Keratinocyte (primary cell): ENCODE results near the gene IGF1R. TPM values are rescaled to one million over a fixed set of nuclear protein-coding genes. Genes with fewer than 3 reads are reported as not detected.

Experiments used
- DNase-seq: peaks from one replicate; pipeline ENCODE4 v3.0.0-alpha.2; 2011; ENCODE audit warnings: low read depth, missing footprints, low spot score
- FAIRE-seq: peaks from 2 replicates; lab custom pipeline; 2011; peaks lifted over from hg19 to GRCh38; lab: Jason Lieb, UNC
- H2AFZ ChIP-seq: 2 replicates; pipeline ENCODE4 v1.6.0; 2012; ENCODE audit warnings: low read length, control low read depth, inconsistent platforms; ENCODE audit not compliant: control insufficient read depth
- H3K27ac ChIP-seq: 2 replicates; pipeline ENCODE4 v1.5.1; 2011; ENCODE audit warnings: low read length; ENCODE audit not compliant: control insufficient read depth, insufficient read depth
- H3K27me3 ChIP-seq: 3 replicates; pipeline ENCODE4 v1.6.0; 2011; ENCODE audit warnings: low read length; ENCODE audit not compliant: control insufficient read depth, insufficient read depth; ENCODE audit errors: extremely low read depth
- H3K36me3 ChIP-seq, 2 experiments: 2 replicates in 1 of 2; 3 replicates in 1 of 2; pipeline ENCODE4 v1.5.1; 2011; ENCODE audit warnings: low read length in 2 of 2, mild to moderate bottlenecking in 1 of 2; ENCODE audit not compliant: control insufficient read depth in 2 of 2, insufficient read depth in 2 of 2; ENCODE audit errors: extremely low read depth in 1 of 2
- H3K4me1 ChIP-seq: 3 replicates; pipeline ENCODE4 v1.5.1; 2011; ENCODE audit warnings: low read length; ENCODE audit not compliant: control insufficient read depth, insufficient read depth; ENCODE audit errors: extremely low read depth
- H3K4me2 ChIP-seq: 3 replicates; pipeline ENCODE4 v1.6.0; 2011; ENCODE audit warnings: low read depth, low read length; ENCODE audit not compliant: control insufficient read depth, insufficient read depth; ENCODE audit errors: extremely low read depth
- H3K4me3 ChIP-seq, 3 experiments: fragments of 200-600 bp in 1 of 3; sonication (generic) in 1 of 3; 2 replicates in 2 of 3; 3 replicates in 1 of 3; pipeline ENCODE4 v1.5.1; 2011 to 2016; ENCODE audit warnings: low read length in 3 of 3, mild to moderate bottlenecking in 3 of 3, control low read depth in 2 of 3, inconsistent platforms in 1 of 3, low read depth in 1 of 3, mixed read lengths in 1 of 3, mixed run types in 1 of 3, moderate library complexity in 1 of 3; ENCODE audit not compliant: control insufficient read depth in 2 of 3, insufficient read depth in 2 of 3; ENCODE audit errors: extremely low read depth in 1 of 3
- H3K79me2 ChIP-seq: 2 replicates; pipeline ENCODE4 v1.6.0; 2012; ENCODE audit warnings: low read length; ENCODE audit not compliant: control insufficient read depth, insufficient read depth
- H3K9ac ChIP-seq: 3 replicates; pipeline ENCODE4 v1.6.0; 2011; ENCODE audit warnings: low read length; ENCODE audit not compliant: control insufficient read depth, insufficient read depth; ENCODE audit errors: extremely low read depth
- H3K9me1 ChIP-seq: 3 replicates; pipeline ENCODE4 v1.6.0; 2011; ENCODE audit warnings: low read length; ENCODE audit not compliant: control insufficient read depth, insufficient read depth; ENCODE audit errors: extremely low read depth
- H3K9me3 ChIP-seq: 2 replicates; pipeline ENCODE4 v1.5.1; 2012; ENCODE audit warnings: low read depth, low read length; ENCODE audit not compliant: control insufficient read depth
- H4K20me1 ChIP-seq: 3 replicates; pipeline ENCODE4 v1.6.0; 2011; ENCODE audit warnings: low read length; ENCODE audit not compliant: control insufficient read depth, insufficient read depth; ENCODE audit errors: extremely low read depth
- EZH2 ChIP-seq: IDR thresholded peaks from one replicate; pipeline ENCODE4 v1.6.1; 2012; ENCODE audit warnings: inconsistent platforms, mild to moderate bottlenecking, low read length, moderate library complexity
- dilution Hi-C: fragments of 300-500 bp; cut with MboI; formaldehyde crosslinking; loops from one replicate; pipeline ENCODE4 v1.7.0; 2020; ENCODE audit warnings: low sequenced_read_pairs; ENCODE audit not compliant: extremely low pct_ligation_motif_present
- polyA plus RNA-seq, 5 experiments: library from polyadenylated mRNA; depleted of rRNA in 3 of 5; stranded (reverse) in 3 of 5; stranded (forward) in 1 of 5; unstranded in 1 of 5; fragments of >200 nt; gene quantifications; 1 replicate in 1 of 5; 2 replicates in 3 of 5; 3 replicates in 1 of 5; pipeline versions ENCODE4 v1.2.1 to v1.2.3, GENCODE V29; 2011 to 2012; ENCODE audit warnings: missing spikeins in 2 of 5, low read depth in 1 of 5, low replicate concordance in 1 of 5
- TF ChIP-seq, protein P1 (sequence below), 3 experiments: IDR thresholded peaks in 1 of 3; conservative IDR thresholded peaks in 1 of 3; optimal IDR thresholded peaks in 1 of 3; 2 replicates in 2 of 3; 3 replicates in 1 of 3; pipeline versions ENCODE3 to v1.5.1; 2011; ENCODE audit warnings: low read length in 3 of 3, mild to moderate bottlenecking in 3 of 3, moderate library complexity in 2 of 3, control low read depth in 1 of 3, inconsistent platforms in 1 of 3; ENCODE audit not compliant: insufficient read depth in 2 of 3; ENCODE audit errors: extremely low read depth in 1 of 3

The IGF1R gene
- polyA plus RNA-seq, 1 donor (not counting 4 experiments of a cell fraction or from before 2014, with no cell fraction given) = 14.5 TPM

- no peak for DNase-seq
- no peak for FAIRE-seq
Measured at GRCh38 chr15:98805434-98806274, 157.3 kb downstream of the IGF1R start.

DNA sequence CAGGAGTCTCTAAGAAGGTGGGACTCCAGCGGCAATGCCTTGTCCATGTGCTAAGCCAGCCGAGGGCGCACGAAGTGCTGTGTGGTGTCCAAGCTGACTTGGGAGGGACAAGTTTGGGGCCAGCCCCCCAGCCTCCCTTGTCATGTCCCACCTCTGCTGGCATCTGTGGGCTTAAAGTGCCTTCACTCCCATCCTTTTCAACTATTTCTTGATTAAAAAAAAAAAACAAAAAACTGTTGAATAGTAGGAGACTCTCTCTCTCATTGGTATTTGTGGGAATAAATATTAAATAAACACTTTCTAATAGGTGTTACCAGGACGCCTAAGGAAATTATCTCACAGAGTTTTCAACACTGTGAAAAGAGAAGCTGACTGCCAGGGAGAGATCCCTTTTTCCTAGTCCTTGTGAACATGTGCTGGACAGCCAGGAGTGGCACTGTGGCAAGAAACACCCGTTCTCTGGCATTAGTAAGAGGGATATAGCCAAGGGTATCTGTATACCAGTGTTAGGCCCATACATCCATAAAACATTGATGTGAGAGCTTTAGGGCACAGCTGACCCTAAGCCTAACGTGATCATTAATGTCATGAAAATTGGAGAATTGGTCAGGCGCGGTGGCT, 158.0 kb downstream of the IGF1R start:
- H3K79me2 ChIP-seq = peaks cover 89% of the 10 kb centered on the region

More at GRCh38 chr15:98805434-98806274, 157.3 kb downstream of the IGF1R start:
- H3K4me2 ChIP-seq = no peak overlapping the region
- dilution Hi-C loops = no loop called here
- peaks cover 94% of the 10 kb centered on the region for H3K79me2 ChIP-seq
- no peaks in the 10 kb centered on the region for H3K27me3 ChIP-seq
- no peak overlapping the region for H2AFZ ChIP-seq
- no peak overlapping the region for H3K4me3 ChIP-seq
- TF ChIP-seq, protein P1, sequence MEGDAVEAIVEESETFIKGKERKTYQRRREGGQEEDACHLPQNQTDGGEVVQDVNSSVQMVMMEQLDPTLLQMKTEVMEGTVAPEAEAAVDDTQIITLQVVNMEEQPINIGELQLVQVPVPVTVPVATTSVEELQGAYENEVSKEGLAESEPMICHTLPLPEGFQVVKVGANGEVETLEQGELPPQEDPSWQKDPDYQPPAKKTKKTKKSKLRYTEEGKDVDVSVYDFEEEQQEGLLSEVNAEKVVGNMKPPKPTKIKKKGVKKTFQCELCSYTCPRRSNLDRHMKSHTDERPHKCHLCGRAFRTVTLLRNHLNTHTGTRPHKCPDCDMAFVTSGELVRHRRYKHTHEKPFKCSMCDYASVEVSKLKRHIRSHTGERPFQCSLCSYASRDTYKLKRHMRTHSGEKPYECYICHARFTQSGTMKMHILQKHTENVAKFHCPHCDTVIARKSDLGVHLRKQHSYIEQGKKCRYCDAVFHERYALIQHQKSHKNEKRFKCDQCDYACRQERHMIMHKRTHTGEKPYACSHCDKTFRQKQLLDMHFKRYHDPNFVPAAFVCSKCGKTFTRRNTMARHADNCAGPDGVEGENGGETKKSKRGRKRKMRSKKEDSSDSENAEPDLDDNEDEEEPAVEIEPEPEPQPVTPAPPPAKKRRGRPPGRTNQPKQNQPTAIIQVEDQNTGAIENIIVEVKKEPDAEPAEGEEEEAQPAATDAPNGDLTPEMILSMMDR (optimal IDR thresholded peaks at IDR 0.05 in 1 of 3, IDR thresholded peaks at IDR 0.05 in 1 of 3, conservative IDR thresholded peaks at IDR 0.05 in 1 of 3; ENCODE audit: extremely low read depth in 1 of 3, insufficient read depth in 2 of 3, low read length in 3 of 3) = no peak
- TF ChIP-seq EZH2 = no peak
- peaks cover 18% of the 10 kb centered on the region for H3K4me1 ChIP-seq
- H3K36me3 ChIP-seq = no peaks in the 10 kb centered on the region
- H3K9ac ChIP-seq = no peak overlapping the region
- no peaks in the 10 kb centered on the region for H3K9me3 ChIP-seq
- H3K9me1 ChIP-seq = peaks cover 6% of the 10 kb centered on the region
- no peak overlapping the region for H3K27ac ChIP-seq
- H4K20me1 ChIP-seq = peaks cover 18% of the 10 kb centered on the region

More for the DNA sequence above, 158.0 kb downstream of the IGF1R start:
- Histone ChIP-seq H4K20me1 (peaks cover 13% of the 10 kb centered on the region), H3K9me1 (peaks cover 2% of the 10 kb centered on the region), H3K27ac (no peak overlapping the region), H3K9ac (no peak overlapping the region), H3K4me2 (no peak overlapping the region), H3K27me3 (no peaks in the 10 kb centered on the region), H3K36me3 (no peaks in the 10 kb centered on the region), H3K4me3 (no peak overlapping the region), H3K9me3 (no peaks in the 10 kb centered on the region), H2AFZ (no peak overlapping the region), H3K4me1 (peaks cover 11% of the 10 kb centered on the region)
- no peak for TF ChIP-seq EZH2
- TF ChIP-seq, protein P1 (optimal IDR thresholded peaks at IDR 0.05 in 1 of 3, IDR thresholded peaks at IDR 0.05 in 1 of 3, conservative IDR thresholded peaks at IDR 0.05 in 1 of 3; ENCODE audit: extremely low read depth in 1 of 3, insufficient read depth in 2 of 3, low read length in 3 of 3) = no peak
- DNase-seq = no peak
- dilution Hi-C loops = no loop called here
- no peak for FAIRE-seq
